IMR-90 (cell line): Measurements from ENCODE around the gene PRODH. TPM values are rescaled to one million over a fixed set of nuclear protein-coding genes. Genes with fewer than 3 reads are reported as not detected.
"Not testable (repeated sequence)": the region's sequence is repeated elsewhere in the genome, so short reads cannot be mapped to it uniquely, and the experiment has no call there.

Experiments
- ATAC-seq: fragments of 200-7000 bp; cut with Tn5 transposase; 2 replicates; pipeline ENCODE4 v1.9.1; 2020; ENCODE audit warnings: low read depth, mild to moderate bottlenecking, moderate library complexity
- BruUV-seq: library from RNA; stranded (reverse); fragments of 400-500 nt; replicated peaks from 2 replicates; lab custom pipeline; 2021; lab: Mats Ljungman, UMichigan
- CTCF ChIA-PET: fragments of 300-600 bp; formaldehyde crosslinking; extraction: SDS; loops from one replicate; lab custom pipeline; 2021; ENCODE audit warnings: antibody characterized with exemption; lab: Yijun Ruan, JAX
- POLR2A ChIA-PET: fragments of 300-600 bp; sonication (Branson Sonifier 250); formaldehyde crosslinking; loops from one replicate; lab custom pipeline; 2022; ENCODE audit warnings: antibody characterized with exemption; ENCODE audit not compliant: unreplicated experiment; lab: Charles Lee
- DNase-seq: peaks from one replicate; pipeline ENCODE4 v3.0.0; 2013
- H2AFZ ChIP-seq: replicated peaks from 2 replicates; pipeline ENCODE3; 2013; ENCODE audit warnings: low read length, mild to moderate bottlenecking; ENCODE audit not compliant: poor library complexity
- H2AK5ac ChIP-seq: 2 replicates; pipeline ENCODE4 v1.6.1; 2013; ENCODE audit warnings: low read depth, low read length, inconsistent platforms
- H2AK9ac ChIP-seq: replicated peaks from 2 replicates; pipeline ENCODE3; 2013; ENCODE audit warnings: mild to moderate bottlenecking, low read depth, low read length, moderate library complexity; ENCODE audit not compliant: poor library complexity
- H2BK120ac ChIP-seq: 2 replicates; pipeline ENCODE4 v1.6.1; 2013; ENCODE audit warnings: low read depth, low read length, inconsistent platforms
- H2BK15ac ChIP-seq: 3 replicates; pipeline ENCODE4 v1.6.1; 2013; ENCODE audit warnings: low read depth, low read length, inconsistent platforms
- H2BK20ac ChIP-seq: 2 replicates; pipeline ENCODE4 v1.6.1; 2013; ENCODE audit warnings: low read depth, mild to moderate bottlenecking, inconsistent platforms, low read length, moderate library complexity
- H2BK5ac ChIP-seq: 2 replicates; pipeline ENCODE4 v1.6.1; 2013; ENCODE audit warnings: mild to moderate bottlenecking, low read depth, low read length, inconsistent platforms; ENCODE audit not compliant: poor library complexity, severe bottlenecking
- H3K14ac ChIP-seq: replicated peaks from 2 replicates; pipeline ENCODE4 v1.6.1; 2013; ENCODE audit warnings: low read depth, low read length, inconsistent platforms
- H3K18ac ChIP-seq: 2 replicates; pipeline ENCODE4 v1.6.1; 2013; ENCODE audit warnings: low read depth, low read length, control low read depth
- H3K23ac ChIP-seq: 2 replicates; pipeline ENCODE4 v1.6.1; 2013; ENCODE audit warnings: low read depth, low read length, inconsistent platforms
- H3K27ac ChIP-seq: 2 replicates; pipeline ENCODE4 v1.5.1; 2013; ENCODE audit warnings: mild to moderate bottlenecking, control low read depth, low read length; ENCODE audit not compliant: insufficient read depth
- H3K27me3 ChIP-seq: 2 replicates; pipeline ENCODE4 v1.6.1; 2013; ENCODE audit warnings: low read length; ENCODE audit not compliant: control insufficient read depth, insufficient read depth
- H3K36me3 ChIP-seq: 2 replicates; pipeline ENCODE4 v1.6.1; 2013; ENCODE audit warnings: low read length, mixed read lengths; ENCODE audit not compliant: control insufficient read depth, insufficient read depth
- H3K4ac ChIP-seq: 2 replicates; pipeline ENCODE4 v1.6.1; 2013; ENCODE audit warnings: low read depth, low read length, inconsistent platforms
- H3K4me1 ChIP-seq: 2 replicates; pipeline ENCODE4 v1.6.1; 2013; ENCODE audit warnings: low read length, mixed read lengths; ENCODE audit not compliant: control insufficient read depth, insufficient read depth
- H3K4me2 ChIP-seq: 2 replicates; pipeline ENCODE4 v1.6.1; 2013; ENCODE audit warnings: low read depth, mild to moderate bottlenecking, control low read depth, low read length, moderate library complexity
- H3K4me3 ChIP-seq: 2 replicates; pipeline ENCODE4 v1.5.1; 2013; ENCODE audit warnings: low read depth, mild to moderate bottlenecking, control low read depth, low read length, moderate library complexity; ENCODE audit not compliant: insufficient read depth
- H3K56ac ChIP-seq: 2 replicates; pipeline ENCODE4 v1.6.1; 2013; ENCODE audit warnings: low read length, inconsistent platforms; ENCODE audit not compliant: insufficient read depth; ENCODE audit errors: extremely low read depth
- H3K79me1 ChIP-seq, 2 experiments: 2 replicates each; pipeline ENCODE4 v1.6.1; 2013; ENCODE audit warnings: low read length in 2 of 2, inconsistent platforms in 1 of 2, low read depth in 1 of 2
- H3K9ac ChIP-seq: 2 replicates; pipeline ENCODE4 v1.6.1; 2013; ENCODE audit warnings: low read depth, low read length, control low read depth
- H3K9me1 ChIP-seq: 2 replicates; pipeline ENCODE4 v1.6.1; 2013; ENCODE audit warnings: low read length, inconsistent platforms; ENCODE audit not compliant: insufficient read depth
- H3K9me3 ChIP-seq: 2 replicates; pipeline ENCODE4 v1.6.1; 2013; ENCODE audit warnings: low read length; ENCODE audit not compliant: control insufficient read depth, insufficient read depth
- H4K20me1 ChIP-seq: 2 replicates; pipeline ENCODE4 v1.6.1; 2013; ENCODE audit warnings: low read length, inconsistent platforms; ENCODE audit not compliant: insufficient read depth
- H4K5ac ChIP-seq: 2 replicates; pipeline ENCODE4 v1.6.1; 2013; ENCODE audit warnings: mild to moderate bottlenecking, low read depth, low read length, control low read depth
- H4K8ac ChIP-seq, 2 experiments: 2 replicates each; pipeline ENCODE4 v1.6.1; 2013; ENCODE audit warnings: low read depth in 2 of 2, low read length in 2 of 2, control low read depth in 1 of 2, inconsistent platforms in 1 of 2
- H4K91ac ChIP-seq: 2 replicates; pipeline ENCODE4 v1.6.1; 2013; ENCODE audit warnings: low read depth, low read length, inconsistent platforms; ENCODE audit not compliant: insufficient read depth
- WGBS, 2 experiments: methylation state at CpG; one replicate each; pipeline versions ENCODE4 v1.1.5 to v1.1.7; 2013; ENCODE audit warnings: missing lambda C conversion rate in 2 of 2; ENCODE audit not compliant: insufficient read length in 1 of 2; ENCODE audit errors: extremely low coverage in 2 of 2; 5-methylcytosine and 5-hydroxymethylcytosine counted together
- dilution Hi-C: fragments of 300-500 bp; cut with HindIII; formaldehyde crosslinking; loops from one replicate; pipeline ENCODE4 v1.14.3; 2018; ENCODE audit warnings: low sequenced_read_pairs; ENCODE audit not compliant: unreplicated experiment
- in situ Hi-C: fragments of 300-500 bp; cut with MboI; formaldehyde crosslinking; loops from 3 replicates; pipeline ENCODE4 v1.14.3; 2019; ENCODE audit warnings: low sequenced_read_pairs, inconsistent platforms, mixed read lengths
- intact Hi-C: fragments of 100-400 bp; cut with micrococcal nuclease; formaldehyde crosslinking; loops from 2 replicates; pipeline ENCODE4 v1.10.0; 2022
- polyA plus RNA-seq, 3 experiments: library from polyadenylated mRNA; depleted of rRNA; stranded (reverse); fragments of >200 nt; gene quantifications; 2 replicates each; pipeline ENCODE4 v1.2.3, GENCODE V29; 2012; ENCODE audit warnings: low replicate concordance in 1 of 3
- total RNA-seq: library from RNA; depleted of rRNA; stranded (reverse); fragments of >200 nt; gene quantifications from 2 replicates; pipeline ENCODE4 v1.2.3, GENCODE V29; 2012

PRODH gene
- total and polyA plus RNA-seq, 2 of the 4 experiments (the other 2 are of a cell fraction), result 0.02 TPM; not detected in 1

GRCh38 chr22:18959741-18960140, 23.6 kb upstream of the PRODH start:
- dilution Hi-C loops, H3K4me1 ChIP-seq, H2AK9ac ChIP-seq, H3K27me3 ChIP-seq, H3K4ac ChIP-seq, CTCF ChIA-PET, ATAC-seq, H3K4me3 ChIP-seq, POLR2A ChIA-PET, H3K18ac ChIP-seq, H3K27ac ChIP-seq, H3K9me1 ChIP-seq, H2AK5ac ChIP-seq, H2BK20ac ChIP-seq, H3K9ac ChIP-seq, H3K56ac ChIP-seq, H3K23ac ChIP-seq, intact Hi-C loops, H3K9me3 ChIP-seq, H4K91ac ChIP-seq, BruUV-seq, H2BK15ac ChIP-seq, DNase-seq, H2AFZ ChIP-seq, H2BK120ac ChIP-seq, H4K20me1 ChIP-seq, H2BK5ac ChIP-seq, H4K8ac ChIP-seq, H3K4me2 ChIP-seq, H4K5ac ChIP-seq, H3K79me1 ChIP-seq, H3K14ac ChIP-seq, H3K36me3 ChIP-seq: not testable (repeated sequence)
- WGBS, 2 experiments, result no CpG with 5 or more reads among the region's 12 CpGs
- in situ Hi-C loops, result loop anchor here (25.0 kb wide), 1 partner anchor 403 kb away; no protein-coding TSS in a partner anchor

GRCh38 chr22:18959266-18959665, 23.2 kb upstream of the PRODH start:
- DNase-seq, H3K27ac ChIP-seq, H3K27me3 ChIP-seq, H4K91ac ChIP-seq, H3K18ac ChIP-seq, H3K9me1 ChIP-seq, H2AFZ ChIP-seq, ATAC-seq, H2BK20ac ChIP-seq, H3K23ac ChIP-seq, CTCF ChIA-PET, H3K79me1 ChIP-seq, H4K20me1 ChIP-seq, H3K4me2 ChIP-seq, H3K4me3 ChIP-seq, POLR2A ChIA-PET, H3K14ac ChIP-seq, H2AK5ac ChIP-seq, H3K4me1 ChIP-seq, H4K5ac ChIP-seq, H3K56ac ChIP-seq, H2BK5ac ChIP-seq, H3K9ac ChIP-seq, H3K9me3 ChIP-seq, H3K36me3 ChIP-seq, H3K4ac ChIP-seq, intact Hi-C loops, H2BK15ac ChIP-seq, H2AK9ac ChIP-seq, BruUV-seq, dilution Hi-C loops, H4K8ac ChIP-seq, H2BK120ac ChIP-seq: not testable (repeated sequence)
- in situ Hi-C loops, result loop anchor here (25.0 kb wide), 1 partner anchor 403 kb away; no protein-coding TSS in a partner anchor
- WGBS, 2 experiments, result no CpG with 5 or more reads among the region's 6 CpGs
